ENCODE data around the gene ELAVL3. TPM values are rescaled to one million over a fixed set of nuclear protein-coding genes. Genes with fewer than 3 reads are reported as not detected.

ELAVL3 gene
- total RNA-seq, 6 experiments from 2014 or later = not detected

GRCh38 chr19:11418549-11419506 lies 62.0 kb downstream of the ELAVL3 start, which contains the start of gene RGL3:
Gene RGL3, minus strand, starts transcription at chr19:11419314. Its CDS starts 36 bp downstream, at chr19:11419278.
- Mint-ChIP-seq H3K4me3 (peak within 1 kb of the TSS; percentile 87), H3K4me1 (ENCODE audit: low read depth) (peaks cover 10% of the 10 kb centered on the region), H3K9me3 (no peaks in the 10 kb centered on the region), H3K36me3 (ENCODE audit: low read depth) (no peaks in the 10 kb centered on the region), H3K27ac (peak within 1 kb of the TSS; percentile 21), H3K27me3 (ENCODE audit: insufficient read depth) (peaks cover 8% of the 10 kb centered on the region; the same call in 1 of the 2 replicates)
- TF ChIP-seq CTCF (IDR thresholded peaks at IDR 0.05) = no peak
- DNase-seq = no peak

GRCh38 chr19:11418094-11418548 lies 62.7 kb downstream of the ELAVL3 start:
- H3K27ac Mint-ChIP-seq = no peak overlapping the region
- no peak for DNase-seq
- H3K27me3 Mint-ChIP-seq (ENCODE audit: insufficient read depth) = peaks cover 4% of the 10 kb centered on the region; the same call in 1 of the 2 replicates
- peak overlapping the region; percentile 87 for H3K4me3 Mint-ChIP-seq
- H3K36me3 Mint-ChIP-seq (ENCODE audit: low read depth) = no peaks in the 10 kb centered on the region
- H3K4me1 Mint-ChIP-seq (ENCODE audit: low read depth) = peaks cover 10% of the 10 kb centered on the region
- TF ChIP-seq CTCF (IDR thresholded peaks at IDR 0.05) = no peak
- H3K9me3 Mint-ChIP-seq = no peaks in the 10 kb centered on the region

DNA sequence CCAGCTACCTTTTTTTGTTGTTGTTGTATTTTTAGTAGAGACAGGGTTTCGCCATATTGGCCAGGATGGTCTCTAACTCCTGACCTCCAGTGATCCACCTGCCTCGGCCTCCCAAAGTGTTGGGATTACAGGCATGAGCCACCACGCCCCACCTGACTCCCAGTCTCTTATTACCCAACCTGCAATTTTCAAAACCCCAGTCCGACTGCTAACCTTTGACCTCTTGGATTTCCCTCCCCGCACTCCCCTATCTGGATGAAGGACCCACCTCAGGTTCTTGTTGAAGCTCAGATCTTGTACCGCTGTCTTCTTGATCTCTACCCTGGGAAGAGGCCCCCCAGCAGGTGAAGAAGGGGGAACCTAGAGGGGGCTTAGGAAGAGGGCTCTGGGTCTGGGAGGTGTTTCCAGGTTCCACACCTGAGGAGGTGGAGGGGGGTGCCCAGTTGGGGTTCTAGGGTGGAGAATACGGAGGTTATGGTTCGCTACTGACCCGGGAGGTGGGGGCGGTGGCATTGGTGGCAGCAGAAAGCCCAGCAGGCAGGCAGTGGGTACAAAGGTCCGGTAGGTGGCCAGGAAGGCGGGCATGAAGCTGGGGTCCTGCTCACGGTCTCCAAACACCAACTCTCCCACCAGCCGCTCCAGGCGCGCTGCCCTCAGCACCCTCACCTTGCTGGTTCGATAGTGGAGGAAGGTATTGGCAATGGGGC lies 64.3 kb downstream of the ELAVL3 start:
- H3K4me1 Mint-ChIP-seq (ENCODE audit: low read depth) = peaks cover 10% of the 10 kb centered on the region
- no peaks in the 10 kb centered on the region for H3K36me3 Mint-ChIP-seq (ENCODE audit: low read depth)
- H3K27me3 Mint-ChIP-seq (ENCODE audit: insufficient read depth) = peaks cover 1% of the 10 kb centered on the region; the same call in 1 of the 2 replicates
- no peak overlapping the region for H3K4me3 Mint-ChIP-seq
- H3K27ac Mint-ChIP-seq = no peak overlapping the region
- no peak for DNase-seq
- no peak for TF ChIP-seq CTCF (IDR thresholded peaks at IDR 0.05)
- no peaks in the 10 kb centered on the region for H3K9me3 Mint-ChIP-seq

DNA sequence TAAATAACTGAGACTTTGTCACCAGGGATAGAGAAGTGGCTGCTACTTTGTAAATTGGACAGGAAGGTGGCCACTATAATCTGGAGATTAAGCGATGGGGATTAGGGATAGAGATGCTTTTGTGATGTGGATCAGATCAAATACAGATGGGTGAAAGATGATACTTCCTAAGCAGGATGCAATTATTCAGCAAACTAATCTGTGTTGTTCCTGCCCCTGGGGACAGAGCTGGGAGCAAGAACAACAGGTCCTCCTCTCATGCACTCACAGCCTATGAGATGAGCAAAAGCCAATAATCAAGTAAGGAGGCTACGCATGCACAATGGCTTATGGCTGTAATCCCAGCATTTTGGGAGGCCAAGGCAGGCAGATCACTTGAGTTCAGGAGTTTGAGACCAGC lies 66.3 kb downstream of the ELAVL3 start:
- Mint-ChIP-seq H3K36me3 (ENCODE audit: low read depth) (no peaks in the 10 kb centered on the region), H3K4me3 (no peak overlapping the region), H3K27ac (no peak overlapping the region), H3K4me1 (ENCODE audit: low read depth) (peaks cover 12% of the 10 kb centered on the region), H3K9me3 (no peaks in the 10 kb centered on the region), H3K27me3 (ENCODE audit: insufficient read depth) (no peaks in the 10 kb centered on the region; the same call in 1 of the 2 replicates)
- no peak for DNase-seq
- TF ChIP-seq CTCF (IDR thresholded peaks at IDR 0.05) = no peak

- peak overlapping the region; percentile 24; the same call in 1 of the 2 replicates for H3K27ac Mint-ChIP-seq
- no peaks in the 10 kb centered on the region for H3K27me3 Mint-ChIP-seq (ENCODE audit: insufficient read depth)
- H3K4me3 Mint-ChIP-seq = no peak overlapping the region
- no peaks in the 10 kb centered on the region for H3K36me3 Mint-ChIP-seq (ENCODE audit: low read depth)
- TF ChIP-seq CTCF (IDR thresholded peaks at IDR 0.05) = no peak
- no peaks in the 10 kb centered on the region for H3K9me3 Mint-ChIP-seq
- peak; percentile 65 for DNase-seq
- H3K4me1 Mint-ChIP-seq (ENCODE audit: low read depth) = peaks cover 12% of the 10 kb centered on the region
Measured at GRCh38 chr19:11410682-11411081, 70.2 kb downstream of the ELAVL3 start.

Data from HFFc6 (cell line).